CD4-positive, CD25-positive, alpha-beta regulatory T cell (primary cell): Measurements from ENCODE around the gene RTN4RL1. TPM values are rescaled to one million over a fixed set of nuclear protein-coding genes. Genes with fewer than 3 reads are reported as not detected.
A peak's percentile ranks its signal among the peaks of the same experiment; 100 is the strongest.

ENCODE experiments used
- ATAC-seq, 2 donors: fragments of 150-1000 bp; cut with Tn5 transposase; one replicate each; pipeline ENCODE4 v1.10.0; 2021; ENCODE audit warnings: low read depth in 2 of 2, moderate number of reproducible peaks in 2 of 2, moderate library complexity in 1 of 2
- DNase-seq, 3 donors: peaks; one replicate each; pipeline versions ENCODE4 v3.0.0 to v3.0.0-alpha.2; 2012 to 2022; ENCODE audit warnings: mixed read lengths in 1 of 3
- H3K27ac ChIP-seq: one replicate; pipeline ENCODE4 v1.7.0; 2013; ENCODE audit warnings: mild to moderate bottlenecking, low read length; ENCODE audit not compliant: insufficient read depth, poor library complexity, severe bottlenecking
- H3K27me3 ChIP-seq: one replicate; pipeline ENCODE4 v1.7.0; 2013; ENCODE audit warnings: low read length; ENCODE audit not compliant: control insufficient read depth, insufficient read depth
- H3K36me3 ChIP-seq: one replicate; pipeline ENCODE4 v1.7.0; 2013; ENCODE audit warnings: mild to moderate bottlenecking, low read length, moderate library complexity; ENCODE audit not compliant: control insufficient read depth, insufficient read depth
- H3K4me1 ChIP-seq: 2 replicates; pipeline ENCODE4 v1.7.0; 2013; ENCODE audit warnings: mild to moderate bottlenecking, low read length; ENCODE audit not compliant: insufficient read depth, control insufficient read depth, poor library complexity, severe bottlenecking
- H3K4me3 ChIP-seq: one replicate; pipeline ENCODE4 v1.7.0; 2013; ENCODE audit warnings: low read depth, mild to moderate bottlenecking, low read length, moderate library complexity
- H3K9me3 ChIP-seq, 2 experiments: 1 replicate in 1 of 2; 2 replicates in 1 of 2; pipeline ENCODE4 v1.7.0; 2013; ENCODE audit warnings: low read length in 2 of 2, mild to moderate bottlenecking in 1 of 2, moderate library complexity in 1 of 2; ENCODE audit not compliant: control insufficient read depth in 2 of 2
- H3K27ac Mint-ChIP-seq, 3 donors: one replicate each; pipeline ENCODE4 v1.8.0; 2020 to 2022; ENCODE audit warnings: mild to moderate bottlenecking in 3 of 3, mixed read lengths in 3 of 3, moderate library complexity in 2 of 3
- H3K27me3 Mint-ChIP-seq: one replicate; pipeline ENCODE4 v1.8.0; 2022; ENCODE audit warnings: mild to moderate bottlenecking, mixed read lengths
- H3K36me3 Mint-ChIP-seq: one replicate; pipeline ENCODE4 v1.8.0; 2020; ENCODE audit warnings: mixed read lengths
- H3K4me1 Mint-ChIP-seq, 4 donors: one replicate each; pipeline ENCODE4 v1.8.0; 2020 to 2022; ENCODE audit warnings: mixed read lengths in 4 of 4, mild to moderate bottlenecking in 1 of 4
- H3K4me3 Mint-ChIP-seq, 4 donors: one replicate each; pipeline ENCODE4 v1.8.0; 2020 to 2022; ENCODE audit warnings: mild to moderate bottlenecking in 4 of 4, mixed read lengths in 4 of 4, moderate library complexity in 3 of 4
- H3K9me3 Mint-ChIP-seq, 7 donors: one replicate each; pipeline ENCODE4 v1.8.0; 2020 to 2022; ENCODE audit warnings: mixed read lengths in 7 of 7, mild to moderate bottlenecking in 3 of 7, moderate library complexity in 2 of 7
- polyA plus RNA-seq, 4 donors: library from polyadenylated mRNA; unstranded; fragments of 300-500 nt; fragmentation: Illumina TruSeq; gene quantifications; one replicate each; pipeline ENCODE4 v1.2.3, GENCODE V29; 2021
- total RNA-seq: library from RNA; stranded (reverse); gene quantifications from one replicate; pipeline ENCODE4 v1.2.3, GENCODE V29; 2022

Gene RTN4RL1
- total and polyA plus RNA-seq, 5 donors from 2014 or later: 0.14 to 0.35 (median 0.28) TPM; not detected in 2

GRCh38 chr17:1928976-1929375, 96.2 kb downstream of the RTN4RL1 start:
- no peak for DNase-seq

DNA sequence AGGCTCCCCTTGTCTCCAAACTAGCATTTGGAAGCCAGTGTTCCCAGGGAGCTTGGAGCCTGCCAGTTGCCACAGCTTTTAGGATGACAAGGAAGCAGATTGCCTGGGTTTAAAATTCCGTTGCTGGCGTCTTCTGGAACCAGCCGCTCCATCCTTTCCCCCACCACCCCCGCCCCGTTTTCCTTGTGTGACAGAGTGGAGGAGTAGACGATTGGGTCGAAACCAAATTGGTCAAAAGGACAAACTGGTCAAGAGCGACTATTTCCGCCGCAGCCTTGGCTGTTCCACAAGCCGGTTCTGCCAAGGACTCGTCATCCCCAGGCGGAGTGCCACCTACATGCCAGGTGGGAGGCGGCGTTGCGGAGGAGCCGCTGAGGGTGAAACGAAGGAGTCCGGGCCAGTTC, 104.2 kb downstream of the RTN4RL1 start:
- Mint-ChIP-seq H3K36me3 (no peaks in the 10 kb centered on the region), H3K9me3 (no peaks in the 10 kb centered on the region), H3K4me1 (peaks cover 0 to 4% (median 0%) of the 10 kb centered on the region in 4 donors), H3K4me3 (no peak overlapping the region), H3K27me3 (peaks cover 6% of the 10 kb centered on the region), H3K27ac (no peak overlapping the region)
- H3K27me3 ChIP-seq: no peaks in the 10 kb centered on the region
- DNase-seq (no peak), ATAC-seq (no peak)
- H3K4me3 ChIP-seq: no peak overlapping the region
- H3K36me3 ChIP-seq: no peaks in the 10 kb centered on the region
- no peaks in the 10 kb centered on the region for H3K9me3 ChIP-seq
- H3K27ac ChIP-seq: no peak overlapping the region
- no peaks in the 10 kb centered on the region for H3K4me1 ChIP-seq

More at GRCh38 chr17:1928976-1929375, 96.2 kb downstream of the RTN4RL1 start:
- ATAC-seq: no peak
- Histone ChIP-seq H3K4me1 (no peaks in the 10 kb centered on the region), H3K27me3 (no peaks in the 10 kb centered on the region), H3K36me3 (no peaks in the 10 kb centered on the region), H3K27ac (no peak overlapping the region), H3K4me3 (no peak overlapping the region), H3K9me3 (no peaks in the 10 kb centered on the region)
- Mint-ChIP-seq H3K4me1 (no peaks in the 10 kb centered on the region), H3K27ac (peak overlapping the region in 1 of 3 donors; percentile 14), H3K9me3 (no peaks in the 10 kb centered on the region), H3K27me3 (no peaks in the 10 kb centered on the region), H3K4me3 (no peak overlapping the region), H3K36me3 (no peaks in the 10 kb centered on the region)

GRCh38 chr17:1919201-1919600, 105.9 kb downstream of the RTN4RL1 start:
- Mint-ChIP-seq H3K27me3 (peaks cover 10% of the 10 kb centered on the region), H3K9me3 (no peaks in the 10 kb centered on the region), H3K36me3 (no peaks in the 10 kb centered on the region), H3K4me3 (no peak overlapping the region), H3K4me1 (peaks cover 0 to 4% (median 0%) of the 10 kb centered on the region in 4 donors), H3K27ac (no peak overlapping the region)
- no peak overlapping the region for H3K4me3 ChIP-seq
- no peaks in the 10 kb centered on the region for H3K4me1 ChIP-seq
- H3K27ac ChIP-seq: no peak overlapping the region
- no peak for ATAC-seq
- no peak for DNase-seq
- H3K9me3 ChIP-seq: no peaks in the 10 kb centered on the region
- H3K27me3 ChIP-seq: no peaks in the 10 kb centered on the region
- no peaks in the 10 kb centered on the region for H3K36me3 ChIP-seq

DNA sequence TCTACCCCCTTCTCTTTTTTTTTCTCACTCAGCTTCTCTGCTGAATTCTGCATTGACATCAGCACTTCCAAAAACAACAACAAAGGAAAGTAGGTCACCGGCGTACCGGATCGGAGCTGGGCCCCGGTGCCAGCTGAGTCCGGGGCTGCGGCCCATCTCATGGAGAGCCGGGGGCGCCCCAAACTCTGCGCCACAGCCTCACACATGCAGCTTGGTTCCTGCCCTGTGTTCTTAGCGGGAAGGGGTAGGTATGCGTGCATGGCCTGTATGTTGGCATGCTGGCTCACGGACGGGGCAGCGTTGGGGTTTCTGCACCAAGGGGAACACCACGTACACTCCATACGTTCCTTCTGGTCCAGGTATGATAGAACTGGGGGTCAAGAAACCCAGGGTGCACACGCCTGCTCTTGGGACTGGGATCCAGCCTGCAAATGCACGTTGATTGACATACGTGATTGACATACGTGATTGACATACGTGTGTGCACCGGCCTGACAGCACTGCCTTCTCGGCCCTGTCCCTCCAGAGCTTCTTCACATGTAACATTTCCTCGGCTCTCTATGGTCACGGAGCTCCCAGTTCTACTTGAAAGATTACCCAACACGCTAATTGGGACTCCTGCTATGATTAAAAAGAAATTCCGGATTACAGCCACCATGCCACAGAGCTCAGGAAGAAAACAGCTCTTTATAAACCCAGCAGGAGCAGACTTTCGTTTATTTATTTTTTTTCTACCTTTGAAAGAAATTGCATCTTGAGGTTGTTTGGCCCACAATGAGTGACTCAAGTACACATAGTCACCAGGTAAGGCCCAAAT, 106.6 kb downstream of the RTN4RL1 start:
- Mint-ChIP-seq H3K27ac (no peak overlapping the region), H3K27me3 (peaks cover 10% of the 10 kb centered on the region), H3K4me3 (no peak overlapping the region), H3K4me1 (peaks cover 0 to 4% (median 0%) of the 10 kb centered on the region in 4 donors), H3K36me3 (no peaks in the 10 kb centered on the region), H3K9me3 (no peaks in the 10 kb centered on the region)
- Histone ChIP-seq H3K9me3 (no peaks in the 10 kb centered on the region), H3K27ac (no peak overlapping the region), H3K4me3 (no peak overlapping the region), H3K36me3 (no peaks in the 10 kb centered on the region), H3K27me3 (no peaks in the 10 kb centered on the region), H3K4me1 (no peaks in the 10 kb centered on the region)
- ATAC-seq (no peak), DNase-seq (no peak)

- Histone ChIP-seq H3K9me3 (no peaks in the 10 kb centered on the region), H3K4me3 (no peak overlapping the region), H3K27me3 (no peaks in the 10 kb centered on the region), H3K4me1 (no peaks in the 10 kb centered on the region), H3K27ac (no peak overlapping the region), H3K36me3 (no peaks in the 10 kb centered on the region)
- H3K36me3 Mint-ChIP-seq: no peaks in the 10 kb centered on the region
- no peak overlapping the region for H3K27ac Mint-ChIP-seq
- peaks cover 10% of the 10 kb centered on the region for H3K27me3 Mint-ChIP-seq
- no peaks in the 10 kb centered on the region for H3K4me1 Mint-ChIP-seq
- DNase-seq (no peak), ATAC-seq (no peak)
- no peaks in the 10 kb centered on the region for H3K9me3 Mint-ChIP-seq
- no peak overlapping the region for H3K4me3 Mint-ChIP-seq
Measured at GRCh38 chr17:1916963-1917715, 108.0 kb downstream of the RTN4RL1 start.

DNA sequence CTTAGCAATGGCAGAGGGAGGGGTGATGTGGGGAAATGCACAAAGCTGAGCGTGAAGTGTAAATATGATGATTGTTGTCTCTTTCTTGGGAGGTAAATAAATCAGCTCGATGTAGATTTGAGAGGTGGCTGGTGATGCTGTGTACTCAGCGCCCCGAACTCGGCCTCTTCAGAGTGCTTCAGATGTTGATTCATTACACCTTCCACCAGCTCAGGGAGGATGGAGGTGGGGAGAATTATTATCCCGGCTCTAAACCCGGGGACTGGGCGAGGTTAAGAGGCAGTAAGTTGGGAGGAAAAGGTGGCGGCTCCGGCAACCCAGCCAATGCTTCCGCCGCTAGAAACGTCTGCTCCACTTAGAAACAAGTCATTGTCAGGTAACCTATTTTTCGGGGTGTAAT, 108.8 kb downstream of the RTN4RL1 start:
- H3K27ac Mint-ChIP-seq: no peak overlapping the region
- no peaks in the 10 kb centered on the region for H3K4me1 Mint-ChIP-seq
- H3K36me3 Mint-ChIP-seq: no peaks in the 10 kb centered on the region
- no peaks in the 10 kb centered on the region for H3K9me3 Mint-ChIP-seq
- Histone ChIP-seq H3K4me3 (no peak overlapping the region), H3K4me1 (no peaks in the 10 kb centered on the region), H3K27me3 (peaks cover 1% of the 10 kb centered on the region), H3K36me3 (no peaks in the 10 kb centered on the region), H3K9me3 (no peaks in the 10 kb centered on the region), H3K27ac (no peak overlapping the region)
- H3K27me3 Mint-ChIP-seq: peaks cover 15% of the 10 kb centered on the region
- ATAC-seq (no peak), DNase-seq (no peak)
- no peak overlapping the region for H3K4me3 Mint-ChIP-seq

GRCh38 chr17:1915889-1916288, 109.2 kb downstream of the RTN4RL1 start:
- DNase-seq: no peak
- no peaks in the 10 kb centered on the region for H3K9me3 Mint-ChIP-seq
- no peak for ATAC-seq
- no peak overlapping the region for H3K27ac Mint-ChIP-seq
- Histone ChIP-seq H3K27me3 (peaks cover 1% of the 10 kb centered on the region), H3K27ac (no peak overlapping the region), H3K4me1 (no peaks in the 10 kb centered on the region), H3K9me3 (no peaks in the 10 kb centered on the region), H3K4me3 (no peak overlapping the region), H3K36me3 (no peaks in the 10 kb centered on the region)
- H3K27me3 Mint-ChIP-seq: peaks cover 19% of the 10 kb centered on the region
- no peaks in the 10 kb centered on the region for H3K36me3 Mint-ChIP-seq
- H3K4me3 Mint-ChIP-seq: no peak overlapping the region
- H3K4me1 Mint-ChIP-seq: no peaks in the 10 kb centered on the region
